Measurements from ENCODE around the gene SCYGR5.
"Not testable (repeated sequence)": the region's sequence is repeated elsewhere in the genome, so short reads cannot be mapped to it uniquely, and the experiment has no call there.

SCYGR5 gene

GRCh38 chr2:227666631-227667170, at the start of gene SCYGR5:
TSS of gene SCYGR5 (plus strand) at chr2:227666804. CDS start at chr2:227666804, 0 bp downstream.
- not testable (repeated sequence) for DNase-seq (ENCODE audit: low spot score)

GRCh38 chr2:227617316-227618230, 49.0 kb upstream of the SCYGR5 start, which contains the start of gene SCYGR4:
TSS of gene SCYGR4 (plus strand) at chr2:227617498. CDS start at chr2:227617498, 0 bp downstream.
- DNase-seq (ENCODE audit: low spot score) = no peak

GRCh38 chr2:227623226-227623625, 43.4 kb upstream of the SCYGR5 start:
- no peak for DNase-seq (ENCODE audit: low spot score)

- DNase-seq (ENCODE audit: low spot score) = no peak
Measured at GRCh38 chr2:227625420-227625819, 41.2 kb upstream of the SCYGR5 start.

GRCh38 chr2:227626580-227627151, 39.9 kb upstream of the SCYGR5 start:
- no peak for DNase-seq (ENCODE audit: low spot score)

GRCh38 chr2:227627769-227628168, 38.8 kb upstream of the SCYGR5 start:
- no peak for DNase-seq (ENCODE audit: low spot score)

GRCh38 chr2:227629435-227629834, 37.2 kb upstream of the SCYGR5 start:
- DNase-seq (ENCODE audit: low spot score) = no peak

- no peak for DNase-seq (ENCODE audit: low spot score)
Measured at GRCh38 chr2:227630322-227630721, 36.3 kb upstream of the SCYGR5 start.

- no peak for DNase-seq (ENCODE audit: low spot score)
Measured at GRCh38 chr2:227632827-227633226, 33.8 kb upstream of the SCYGR5 start.

- DNase-seq (ENCODE audit: low spot score) = no peak
Measured at GRCh38 chr2:227634201-227634600, 32.4 kb upstream of the SCYGR5 start.

GRCh38 chr2:227642656-227643055, 23.9 kb upstream of the SCYGR5 start:
- no peak for DNase-seq (ENCODE audit: low spot score)

- no peak for DNase-seq (ENCODE audit: low spot score)
Measured at GRCh38 chr2:227643990-227644551, 22.5 kb upstream of the SCYGR5 start.

- no peak for DNase-seq (ENCODE audit: low spot score)
Measured at GRCh38 chr2:227653419-227653818, 13.2 kb upstream of the SCYGR5 start.

- DNase-seq (ENCODE audit: low spot score) = no peak
Measured at GRCh38 chr2:227654426-227654825, 12.2 kb upstream of the SCYGR5 start.

- DNase-seq (ENCODE audit: low spot score) = no peak
Measured at GRCh38 chr2:227655454-227655853, 11.2 kb upstream of the SCYGR5 start.

- no peak for DNase-seq (ENCODE audit: low spot score)
Measured at GRCh38 chr2:227657199-227657845, 9.3 kb upstream of the SCYGR5 start.

GRCh38 chr2:227661025-227661649, 5.5 kb upstream of the SCYGR5 start:
- no peak for DNase-seq (ENCODE audit: low spot score)

GRCh38 chr2:227661827-227662226, 4.8 kb upstream of the SCYGR5 start:
- DNase-seq (ENCODE audit: low spot score) = no peak

- no peak for DNase-seq (ENCODE audit: low spot score)
Measured at GRCh38 chr2:227665189-227665940, 1.2 kb upstream of the SCYGR5 start.

GRCh38 chr2:227671170-227671905, 4.7 kb downstream of the SCYGR5 start:
- DNase-seq (ENCODE audit: low spot score) = no peak

Measured in NAMALWA (cell line).